ENCODE data around the gene AMOTL1.
A peak's percentile ranks its signal among the peaks of the same experiment; 100 is the strongest.

The AMOTL1 gene

GRCh38 chr11:94828088-94828487 is 59.9 kb downstream of the AMOTL1 start:
- DNase-seq: no peak
- no peak for TF ChIP-seq CTCF (IDR thresholded peaks at IDR 0.05; ENCODE audit: low read depth, low read length)
- Histone ChIP-seq H3K27me3 (no peaks in the 10 kb centered on the region), H3K9me3 (no peaks in the 10 kb centered on the region), H3K4me1 (no peaks in the 10 kb centered on the region), H3K36me3 (peaks cover 80% of the 10 kb centered on the region), H3K4me3 (ENCODE audit: low read depth, low read length) (no peak overlapping the region)

- peaks cover 83% of the 10 kb centered on the region for H3K36me3 ChIP-seq
Observed at GRCh38 chr11:94830722-94831510, 62.8 kb downstream of the AMOTL1 start.

GRCh38 chr11:94831529-94831928 is 63.4 kb downstream of the AMOTL1 start:
- no peaks in the 10 kb centered on the region for H3K27me3 ChIP-seq
- H3K4me3 ChIP-seq (ENCODE audit: low read depth, low read length): no peak overlapping the region
- H3K36me3 ChIP-seq: peaks cover 84% of the 10 kb centered on the region
- H3K9me3 ChIP-seq: no peaks in the 10 kb centered on the region
- DNase-seq: no peak
- no peaks in the 10 kb centered on the region for H3K4me1 ChIP-seq
- no peak for TF ChIP-seq CTCF (IDR thresholded peaks at IDR 0.05; ENCODE audit: low read depth, low read length)

More at GRCh38 chr11:94830722-94831510, 62.8 kb downstream of the AMOTL1 start:
- H3K27me3 ChIP-seq: no peaks in the 10 kb centered on the region
- TF ChIP-seq CTCF (IDR thresholded peaks at IDR 0.05; ENCODE audit: low read depth, low read length): 0 out of 2 replicates have a peak, but pooled peaks have one; percentile 2
- H3K4me1 ChIP-seq: no peaks in the 10 kb centered on the region
- H3K9me3 ChIP-seq: no peaks in the 10 kb centered on the region
- H3K4me3 ChIP-seq (ENCODE audit: low read depth, low read length): no peak overlapping the region
- DNase-seq: no peak

GRCh38 chr11:94832604-94833235 is 64.6 kb downstream of the AMOTL1 start:
- Histone ChIP-seq H3K4me3 (ENCODE audit: low read depth, low read length) (no peak overlapping the region), H3K9me3 (no peaks in the 10 kb centered on the region), H3K27me3 (no peaks in the 10 kb centered on the region), H3K4me1 (no peaks in the 10 kb centered on the region; the same call in 1 of the 2 replicates), H3K36me3 (peaks cover 75% of the 10 kb centered on the region)
- no peak for DNase-seq
- no peak for TF ChIP-seq CTCF (IDR thresholded peaks at IDR 0.05; ENCODE audit: low read depth, low read length)

GRCh38 chr11:94834911-94835593 is 66.9 kb downstream of the AMOTL1 start:
- Histone ChIP-seq H3K36me3 (peaks cover 78% of the 10 kb centered on the region), H3K27me3 (no peaks in the 10 kb centered on the region), H3K9me3 (no peaks in the 10 kb centered on the region), H3K4me1 (no peaks in the 10 kb centered on the region; the same call in 1 of the 2 replicates), H3K4me3 (ENCODE audit: low read depth, low read length) (no peak overlapping the region)
- DNase-seq: no peak
- TF ChIP-seq CTCF (IDR thresholded peaks at IDR 0.05; ENCODE audit: low read depth, low read length): no peak
